Esophagus (tissue), 2 donors: ENCODE data around the gene TMC5. TPM values are rescaled to one million over a fixed set of nuclear protein-coding genes. Genes with fewer than 3 reads are reported as not detected.

Source experiments
- H3K27ac ChIP-seq, 2 donors: one replicate each; pipeline ENCODE4 v1.5.1; 2013; ENCODE audit warnings: low read depth in 2 of 2, mild to moderate bottlenecking in 2 of 2, inconsistent platforms in 1 of 2, low read length in 1 of 2, moderate library complexity in 1 of 2
- H3K27me3 ChIP-seq, 2 donors: one replicate each; pipeline ENCODE4 v1.6.1; 2013; ENCODE audit warnings: low read length in 2 of 2, control low read depth in 1 of 2, mild to moderate bottlenecking in 1 of 2; ENCODE audit not compliant: insufficient read depth in 2 of 2, control insufficient read depth in 1 of 2
- H3K36me3 ChIP-seq, 2 donors: one replicate each; pipeline ENCODE4 v1.6.1; 2013; ENCODE audit warnings: low read length in 1 of 2; ENCODE audit not compliant: control insufficient read depth in 2 of 2, insufficient read depth in 2 of 2
- H3K4me1 ChIP-seq, 2 donors: one replicate each; pipeline ENCODE4 v1.6.1; 2013; ENCODE audit warnings: low read length in 1 of 2; ENCODE audit not compliant: control insufficient read depth in 2 of 2, insufficient read depth in 2 of 2
- H3K4me3 ChIP-seq, 2 donors: one replicate each; pipeline ENCODE4 v1.5.1; 2013; ENCODE audit warnings: low read length in 2 of 2, mild to moderate bottlenecking in 2 of 2, low read depth in 1 of 2, moderate library complexity in 1 of 2
- H3K9me3 ChIP-seq, 2 donors: one replicate each; pipeline ENCODE4 v1.6.1; 2013; ENCODE audit warnings: mild to moderate bottlenecking in 2 of 2, low read depth in 1 of 2, low read length in 1 of 2, moderate library complexity in 1 of 2; ENCODE audit not compliant: control insufficient read depth in 2 of 2, insufficient read depth in 1 of 2
- WGBS, 2 donors: extraction: QIAGEN DNeasy Blood & Tissue Kit; methylation state at CpG; one replicate each; pipeline ENCODE4 v1.1.7; 2013; 5-methylcytosine and 5-hydroxymethylcytosine counted together
- polyA plus RNA-seq, 2 donors: library from polyadenylated mRNA; stranded (reverse); fragments of 200-250 nt; gene quantifications; one replicate each; pipeline ENCODE4 v1.2.3, GENCODE V29; 2013
- donor health status: healthy with polysubstance abuse.
- donor health status: Bipolar disorder and iron deficiency.

TMC5 gene
- polyA plus RNA-seq, 2 donors, result 0.18 to 0.42 TPM

GRCh38 chr16:19512297-19512696 lies 94.6 kb downstream of the TMC5 start:
- Histone ChIP-seq H3K27me3 (no peaks in the 10 kb centered on the region), H3K36me3 (peaks cover 0 to 3% of the 10 kb centered on the region in 2 donors), H3K9me3 (no peaks in the 10 kb centered on the region), H3K27ac (no peak overlapping the region), H3K4me3 (no peak overlapping the region), H3K4me1 (no peaks in the 10 kb centered on the region)

GRCh38 chr16:19513377-19514053 lies 95.8 kb downstream of the TMC5 start:
- Histone ChIP-seq H3K9me3 (no peaks in the 10 kb centered on the region), H3K27ac (no peak overlapping the region), H3K36me3 (peaks cover 0 to 3% of the 10 kb centered on the region in 2 donors), H3K4me3 (no peak overlapping the region), H3K4me1 (no peaks in the 10 kb centered on the region), H3K27me3 (no peaks in the 10 kb centered on the region)
- WGBS, 2 donors, result 81 to 85% methylated on average over 4 of the region's 4 CpGs

- WGBS, 2 donors, result 77 to 91% methylated on average over 2 of the region's 2 CpGs
- peaks cover 0 to 3% of the 10 kb centered on the region in 2 donors for H3K36me3 ChIP-seq
- H3K4me3 ChIP-seq, result no peak overlapping the region
- H3K27me3 ChIP-seq, result no peaks in the 10 kb centered on the region
- H3K27ac ChIP-seq, result no peak overlapping the region
- no peaks in the 10 kb centered on the region for H3K4me1 ChIP-seq
- H3K9me3 ChIP-seq, result no peaks in the 10 kb centered on the region
Measured at GRCh38 chr16:19515757-19516156, 98.1 kb downstream of the TMC5 start.

GRCh38 chr16:19517424-19518089 lies 99.9 kb downstream of the TMC5 start:
- Histone ChIP-seq H3K36me3 (peaks cover 0 to 3% of the 10 kb centered on the region in 2 donors), H3K4me1 (no peaks in the 10 kb centered on the region), H3K9me3 (no peaks in the 10 kb centered on the region), H3K27ac (no peak overlapping the region), H3K4me3 (no peak overlapping the region), H3K27me3 (no peaks in the 10 kb centered on the region)
- WGBS, 2 donors, result 72 to 73% methylated on average over 8 of the region's 8 CpGs

- Histone ChIP-seq H3K4me3 (no peak overlapping the region), H3K4me1 (no peaks in the 10 kb centered on the region), H3K9me3 (no peaks in the 10 kb centered on the region), H3K27ac (no peak overlapping the region), H3K36me3 (peaks cover 0 to 3% of the 10 kb centered on the region in 2 donors), H3K27me3 (no peaks in the 10 kb centered on the region)
- 79% methylated on average over 2 of the region's 2 CpGs for WGBS, 2 donors
Measured at GRCh38 chr16:19518388-19518787, 100.7 kb downstream of the TMC5 start.

- Histone ChIP-seq H3K27me3 (no peaks in the 10 kb centered on the region), H3K4me1 (peaks cover 0 to 2% of the 10 kb centered on the region in 2 donors), H3K9me3 (no peaks in the 10 kb centered on the region), H3K4me3 (peak overlapping the region; percentile 88 to 94), H3K27ac (peak overlapping the region; percentile 42 to 98), H3K36me3 (peaks cover 0 to 3% of the 10 kb centered on the region in 2 donors)
- WGBS, 2 donors, result 7 to 8% methylated on average over 8 of the region's 8 CpGs
Measured at GRCh38 chr16:19520861-19521331, 103.2 kb downstream of the TMC5 start.

- 0 to 1% methylated on average over 53 to 62 of the region's 62 CpGs for WGBS, 2 donors
- H3K36me3 ChIP-seq, result peaks cover 0 to 3% of the 10 kb centered on the region in 2 donors
- H3K4me1 ChIP-seq, result peaks cover 0 to 2% of the 10 kb centered on the region in 2 donors
- H3K27ac ChIP-seq, result peak within 1 kb of the TSS; percentile 97 to 98
- no peaks in the 10 kb centered on the region for H3K27me3 ChIP-seq
- H3K9me3 ChIP-seq, result no peaks in the 10 kb centered on the region
- H3K4me3 ChIP-seq, result peak within 1 kb of the TSS; percentile 88 to 94
Measured at GRCh38 chr16:19521471-19522396, 104.1 kb downstream of the TMC5 start, which contains the start of gene GDE1. TSS of gene GDE1 (minus strand) at chr16:19522098. CDS start at chr16:19521964, 134 bp downstream.

- Histone ChIP-seq H3K27ac (peak overlapping the region; percentile 97 to 98), H3K27me3 (no peaks in the 10 kb centered on the region), H3K9me3 (no peaks in the 10 kb centered on the region), H3K4me1 (peaks cover 0 to 2% of the 10 kb centered on the region in 2 donors), H3K4me3 (no peak overlapping the region), H3K36me3 (no peaks in the 10 kb centered on the region)
- whole genome bisulfite sequencing, 2 donors, result 25 to 37% methylated on average over 5 of the region's 5 CpGs
Measured at GRCh38 chr16:19522397-19522732, 104.7 kb downstream of the TMC5 start.

- WGBS, 2 donors, result 94 to 95% methylated on average over 2 of the region's 2 CpGs
- Histone ChIP-seq H3K27me3 (no peaks in the 10 kb centered on the region), H3K4me1 (peaks cover 0 to 2% of the 10 kb centered on the region in 2 donors), H3K4me3 (no peak overlapping the region), H3K9me3 (no peaks in the 10 kb centered on the region), H3K27ac (no peak overlapping the region), H3K36me3 (no peaks in the 10 kb centered on the region)
Measured at GRCh38 chr16:19522760-19523159, 105.1 kb downstream of the TMC5 start.
